Hepatocyte (in vitro differentiated cells): ENCODE measurements around the gene FADD.

Experiments used
- CTCF ChIP-seq: fragments of 200-600 bp; sonication (generic); IDR thresholded peaks from 2 replicates; pipeline ENCODE4 v1.5.1; 2016; ENCODE audit warnings: antibody characterized with exemption, mild to moderate bottlenecking; ENCODE audit not compliant: poor library complexity
- EZH2 ChIP-seq: fragments of 200-600 bp; sonication (generic); IDR thresholded peaks from 2 replicates; pipeline ENCODE4 v1.6.1; 2016; ENCODE audit warnings: antibody characterized with exemption, mild to moderate bottlenecking, borderline replicate concordance

GRCh38 chr11:70244698-70245097 is 41.6 kb downstream of the FADD start:
- TF ChIP-seq EZH2: no peak
- TF ChIP-seq CTCF: no peak
